RWPE2 (cell line): ENCODE data around the gene IL4R.
A peak's percentile ranks its signal among the peaks of the same experiment; 100 is the strongest.

ENCODE experiments used
- ATAC-seq: fragments of 200-7000 bp; cut with Tn5 transposase; 3 replicates; pipeline ENCODE4 v1.9.1; 2021; ENCODE audit warnings: low read depth
- DNase-seq: peaks from one replicate; pipeline ENCODE4 v3.0.0-alpha.2; 2020; ENCODE audit warnings: low spot score
- H3K27ac ChIP-seq: fragments of 450-650 bp; 2 replicates; pipeline ENCODE4 v1.5.1; 2017; ENCODE audit warnings: mild to moderate bottlenecking; ENCODE audit not compliant: poor library complexity, severe bottlenecking
- H3K27me3 ChIP-seq: fragments of 250-450 bp; sonication (Bioruptor Pico); 2 replicates; pipeline ENCODE4 v1.5.1; 2021; ENCODE audit warnings: mild to moderate bottlenecking, moderate library complexity; ENCODE audit not compliant: insufficient read depth, poor library complexity, severe bottlenecking
- H3K36me3 ChIP-seq: fragments of 250-450 bp; sonication (Bioruptor Pico); 2 replicates; pipeline ENCODE4 v1.5.1; 2020; ENCODE audit warnings: low read depth, mild to moderate bottlenecking, moderate library complexity
- H3K4me1 ChIP-seq: fragments of 250-450 bp; sonication (Bioruptor Pico); 2 replicates; pipeline ENCODE4 v1.5.1; 2021; ENCODE audit warnings: mild to moderate bottlenecking, moderate library complexity; ENCODE audit not compliant: insufficient read depth, poor library complexity, severe bottlenecking
- H3K4me3 ChIP-seq: fragments of 250-450 bp; sonication (Bioruptor Pico); 2 replicates; pipeline ENCODE4 v1.5.1; 2021; ENCODE audit warnings: mild to moderate bottlenecking, moderate library complexity; ENCODE audit not compliant: severe bottlenecking
- H3K9me3 ChIP-seq: fragments of 250-450 bp; sonication (Bioruptor Pico); 2 replicates; pipeline ENCODE4 v1.5.1; 2021; ENCODE audit warnings: mild to moderate bottlenecking, moderate library complexity; ENCODE audit not compliant: severe bottlenecking
- CTCF ChIP-seq: fragments of 450-650 bp; IDR thresholded peaks from one replicate; pipeline ENCODE4 v1.5.1; 2017; ENCODE audit warnings: mild to moderate bottlenecking, moderate library complexity; ENCODE audit not compliant: poor library complexity, severe bottlenecking

IL4R gene

GRCh38 chr16:27319257-27319965 is 5.6 kb downstream of the IL4R start:
- TF ChIP-seq CTCF: no peak
- no peak for ATAC-seq
- no peak overlapping the region for H3K4me3 ChIP-seq
- H3K27me3 ChIP-seq: no peaks in the 10 kb centered on the region
- H3K9me3 ChIP-seq: no peaks in the 10 kb centered on the region
- H3K4me1 ChIP-seq: peaks cover 79% of the 10 kb centered on the region
- DNase-seq: no peak
- H3K36me3 ChIP-seq: peaks cover 33% of the 10 kb centered on the region
- peak overlapping the region; percentile 92 for H3K27ac ChIP-seq

GRCh38 chr16:27320261-27321012 is 6.7 kb downstream of the IL4R start:
- peak overlapping the region; percentile 92 for H3K27ac ChIP-seq
- H3K36me3 ChIP-seq: peaks cover 33% of the 10 kb centered on the region
- H3K27me3 ChIP-seq: no peaks in the 10 kb centered on the region
- no peaks in the 10 kb centered on the region for H3K9me3 ChIP-seq
- DNase-seq (no peak), ATAC-seq (no peak)
- TF ChIP-seq CTCF: no peak
- H3K4me1 ChIP-seq: peaks cover 76% of the 10 kb centered on the region
- H3K4me3 ChIP-seq: no peak overlapping the region

GRCh38 chr16:27321013-27321915 is 7.5 kb downstream of the IL4R start:
- no peaks in the 10 kb centered on the region for H3K27me3 ChIP-seq
- peak; percentile 37 for ATAC-seq

More at GRCh38 chr16:27321013-27321915, 7.5 kb downstream of the IL4R start:
- DNase-seq: no peak
- Histone ChIP-seq H3K4me3 (no peak overlapping the region), H3K27ac (peak overlapping the region; percentile 92), H3K4me1 (peaks cover 71% of the 10 kb centered on the region), H3K9me3 (no peaks in the 10 kb centered on the region), H3K36me3 (peaks cover 33% of the 10 kb centered on the region)
- TF ChIP-seq CTCF: no peak
